A549 (cell line): Measurements from ENCODE around the gene DDX49.

Source experiments
- BHLHE40 ChIP-seq: IDR thresholded peaks from 2 replicates; pipeline ENCODE4 v1.6.1; 2012; ENCODE audit warnings: low read depth, low read length, inconsistent platforms
- CEBPB ChIP-seq, 2 experiments: fragments of >200 bp in 1 of 2; sonication (Bioruptor Twin) in 1 of 2; formaldehyde crosslinking in 1 of 2; IDR thresholded peaks; 2 replicates each; pipeline ENCODE4 v1.6.1; 2012 to 2016
- CTCF ChIP-seq: fragments of >200 bp; sonication (Bioruptor Twin); formaldehyde crosslinking; IDR thresholded peaks from 3 replicates; pipeline ENCODE4 v1.5.1; 2016
- EP300 ChIP-seq, 2 experiments: fragments of >200 bp; sonication (Bioruptor Twin); formaldehyde crosslinking; IDR thresholded peaks; 2 replicates in 1 of 2; 3 replicates in 1 of 2; pipeline ENCODE4 v1.6.1; 2016 to 2017
- HOXA7 ChIP-seq: fragments of 250-450 bp; sonication (Bioruptor Pico); IDR thresholded peaks from 2 replicates; pipeline ENCODE4 v1.5.0; 2020; ENCODE audit warnings: mild to moderate bottlenecking, moderate library complexity
- JUN ChIP-seq, 2 experiments: fragments of >200 bp; sonication (Bioruptor Twin); formaldehyde crosslinking; IDR thresholded peaks; 2 replicates in 1 of 2; 3 replicates in 1 of 2; pipeline ENCODE4 v1.6.1; 2016 to 2017
- JUNB ChIP-seq: fragments of >200 bp; sonication (Bioruptor Twin); formaldehyde crosslinking; IDR thresholded peaks from 2 replicates; pipeline ENCODE4 v1.6.1; 2016
- MAFK ChIP-seq: fragments of 450-650 bp; IDR thresholded peaks from 2 replicates; pipeline ENCODE4 v1.6.1; 2014; ENCODE audit not compliant: partially characterized antibody
- MAZ ChIP-seq: fragments of 150-350 bp; IDR thresholded peaks from 2 replicates; pipeline ENCODE4 v1.6.1; 2014; ENCODE audit warnings: antibody characterized with exemption, low read depth, low read length, borderline replicate concordance
- POLR2A ChIP-seq: IDR thresholded peaks from 2 replicates; pipeline ENCODE4 v1.6.1; 2012; ENCODE audit warnings: mild to moderate bottlenecking, low read length
- RAD21 ChIP-seq, 2 experiments: fragments of >200 bp in 1 of 2; sonication (Bioruptor Twin) in 1 of 2; formaldehyde crosslinking in 1 of 2; IDR thresholded peaks in 1 of 2; conservative IDR thresholded peaks in 1 of 2; 2 replicates in 1 of 2; 3 replicates in 1 of 2; pipeline ENCODE4 v1.6.1; 2012 to 2018; ENCODE audit warnings: inconsistent platforms in 1 of 2
- RNF2 ChIP-seq: fragments of 200-600 bp; sonication (generic); IDR thresholded peaks from 2 replicates; pipeline ENCODE4 v1.6.1; 2016; ENCODE audit warnings: low read depth, mild to moderate bottlenecking, antibody characterized with exemption, moderate library complexity, borderline replicate concordance
- ZC3H11A ChIP-seq: fragments of 450-650 bp; IDR thresholded peaks from 2 replicates; pipeline ENCODE4 v1.6.1; 2014; ENCODE audit warnings: antibody characterized with exemption, mild to moderate bottlenecking
- TF ChIP-seq, protein P1 (sequence below): fragments of 150-350 bp; IDR thresholded peaks from 2 replicates; pipeline ENCODE4 v1.6.1; 2014; ENCODE audit warnings: low read depth, mild to moderate bottlenecking, low read length

- no peak for TF ChIP-seq POLR2A
- no peak for TF ChIP-seq MAFK
- TF ChIP-seq ZC3H11A = no peak
- TF ChIP-seq EP300 (IDR thresholded peaks at IDR 0.05) = no peak
- TF ChIP-seq JUN (IDR thresholded peaks at IDR 0.05) = no peak
- TF ChIP-seq CTCF = no peak
- TF ChIP-seq RNF2 = no peak
- no peak for TF ChIP-seq CEBPB (IDR thresholded peaks at IDR 0.05)
- TF ChIP-seq BHLHE40 = no peak
- TF ChIP-seq, protein P1, sequence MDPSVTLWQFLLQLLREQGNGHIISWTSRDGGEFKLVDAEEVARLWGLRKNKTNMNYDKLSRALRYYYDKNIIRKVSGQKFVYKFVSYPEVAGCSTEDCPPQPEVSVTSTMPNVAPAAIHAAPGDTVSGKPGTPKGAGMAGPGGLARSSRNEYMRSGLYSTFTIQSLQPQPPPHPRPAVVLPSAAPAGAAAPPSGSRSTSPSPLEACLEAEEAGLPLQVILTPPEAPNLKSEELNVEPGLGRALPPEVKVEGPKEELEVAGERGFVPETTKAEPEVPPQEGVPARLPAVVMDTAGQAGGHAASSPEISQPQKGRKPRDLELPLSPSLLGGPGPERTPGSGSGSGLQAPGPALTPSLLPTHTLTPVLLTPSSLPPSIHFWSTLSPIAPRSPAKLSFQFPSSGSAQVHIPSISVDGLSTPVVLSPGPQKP = no peak
- no peak for TF ChIP-seq RAD21 (conservative IDR thresholded peaks at IDR 0.05 in 1 of 2, IDR thresholded peaks at IDR 0.05 in 1 of 2)
- TF ChIP-seq MAZ = no peak
- no peak for TF ChIP-seq JUNB
- TF ChIP-seq HOXA7 (CRISPR knock-in tag) = no peak
Observed at GRCh38 chr19:18889949-18890745, 29.4 kb upstream of the DDX49 start.
